ENCODE results near the gene R3HDM1. TPM values are rescaled to one million over a fixed set of nuclear protein-coding genes. Genes with fewer than 3 reads are reported as not detected.
"Not testable (repeated sequence)": the region's sequence is repeated elsewhere in the genome, so short reads cannot be mapped to it uniquely, and the experiment has no call there.

R3HDM1 gene
- total RNA-seq, 1 donor from 2014 or later: 18.2 TPM

DNA sequence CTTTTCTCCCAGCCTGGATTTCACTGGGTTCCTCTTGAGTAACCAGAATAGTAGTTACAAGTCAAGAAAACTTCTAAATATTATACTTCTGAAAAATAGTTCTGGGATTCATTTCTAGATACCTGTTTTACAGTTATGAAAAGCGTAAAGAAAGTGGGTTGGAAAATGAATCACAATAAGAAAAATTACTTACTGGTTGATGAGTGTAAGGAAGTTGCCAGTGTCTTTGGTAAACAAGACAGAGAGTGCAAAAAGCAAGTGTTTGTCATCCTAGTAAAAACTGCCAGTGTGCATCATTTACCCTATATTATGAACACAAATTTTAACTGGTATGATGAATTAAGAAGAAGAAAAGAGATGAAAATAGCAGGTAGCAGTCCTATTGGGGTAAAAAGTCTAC, 88.9 kb downstream of the R3HDM1 start:
- TF ChIP-seq, protein P1, sequence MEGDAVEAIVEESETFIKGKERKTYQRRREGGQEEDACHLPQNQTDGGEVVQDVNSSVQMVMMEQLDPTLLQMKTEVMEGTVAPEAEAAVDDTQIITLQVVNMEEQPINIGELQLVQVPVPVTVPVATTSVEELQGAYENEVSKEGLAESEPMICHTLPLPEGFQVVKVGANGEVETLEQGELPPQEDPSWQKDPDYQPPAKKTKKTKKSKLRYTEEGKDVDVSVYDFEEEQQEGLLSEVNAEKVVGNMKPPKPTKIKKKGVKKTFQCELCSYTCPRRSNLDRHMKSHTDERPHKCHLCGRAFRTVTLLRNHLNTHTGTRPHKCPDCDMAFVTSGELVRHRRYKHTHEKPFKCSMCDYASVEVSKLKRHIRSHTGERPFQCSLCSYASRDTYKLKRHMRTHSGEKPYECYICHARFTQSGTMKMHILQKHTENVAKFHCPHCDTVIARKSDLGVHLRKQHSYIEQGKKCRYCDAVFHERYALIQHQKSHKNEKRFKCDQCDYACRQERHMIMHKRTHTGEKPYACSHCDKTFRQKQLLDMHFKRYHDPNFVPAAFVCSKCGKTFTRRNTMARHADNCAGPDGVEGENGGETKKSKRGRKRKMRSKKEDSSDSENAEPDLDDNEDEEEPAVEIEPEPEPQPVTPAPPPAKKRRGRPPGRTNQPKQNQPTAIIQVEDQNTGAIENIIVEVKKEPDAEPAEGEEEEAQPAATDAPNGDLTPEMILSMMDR (IDR thresholded peaks at IDR 0.05): no peak
- TF ChIP-seq POLR2AphosphoS5 (IDR thresholded peaks at IDR 0.05; ENCODE audit: insufficient read depth in 1 of 2, low read depth in 1 of 2): no peak
- TF ChIP-seq POLR2A (IDR thresholded peaks at IDR 0.05): no peak
- Histone ChIP-seq H3K27ac (no peak overlapping the region), H3K4me3 (no peak overlapping the region), H3K9me3 (no peaks in the 10 kb centered on the region), H3K27me3 (no peaks in the 10 kb centered on the region), H3K36me3 (no peaks in the 10 kb centered on the region), H3K4me1 (no peaks in the 10 kb centered on the region)
- intact Hi-C loops (cut with DNase I): no loop called here
- DNase-seq (ENCODE audit: extremely low spot score in 2 of 2): no peak

DNA sequence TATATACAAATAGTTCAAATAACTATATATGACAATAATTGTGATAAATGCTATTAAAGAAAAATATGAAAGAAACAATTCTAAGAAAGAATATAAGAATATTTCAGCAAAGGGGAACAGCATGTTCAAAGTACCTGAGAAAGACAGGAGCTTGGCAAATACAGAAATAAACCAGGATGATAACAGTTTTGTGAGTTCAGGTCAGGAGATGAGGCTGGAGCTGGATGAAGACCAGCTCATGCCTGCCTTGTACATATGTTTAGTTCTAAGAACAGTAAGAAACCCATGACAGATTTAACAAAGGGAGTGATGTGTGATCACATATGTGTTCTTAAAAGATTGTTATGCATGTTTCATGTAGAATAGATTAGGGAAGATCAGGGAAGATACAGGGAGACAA, 98.2 kb downstream of the R3HDM1 start:
- intact Hi-C loops (cut with DNase I): no loop called here
- Histone ChIP-seq H3K4me1 (no peaks in the 10 kb centered on the region), H3K27ac (no peak overlapping the region), H3K9me3 (no peaks in the 10 kb centered on the region), H3K4me3 (no peak overlapping the region), H3K27me3 (no peaks in the 10 kb centered on the region), H3K36me3 (peaks cover 0 to 5% of the 10 kb centered on the region in 2 donors)
- DNase-seq (ENCODE audit: extremely low spot score in 2 of 2): no peak
- TF ChIP-seq POLR2A (IDR thresholded peaks at IDR 0.05): no peak
- TF ChIP-seq, protein P1 (IDR thresholded peaks at IDR 0.05): no peak
- TF ChIP-seq POLR2AphosphoS5 (IDR thresholded peaks at IDR 0.05; ENCODE audit: insufficient read depth in 1 of 2, low read depth in 1 of 2): no peak

DNA sequence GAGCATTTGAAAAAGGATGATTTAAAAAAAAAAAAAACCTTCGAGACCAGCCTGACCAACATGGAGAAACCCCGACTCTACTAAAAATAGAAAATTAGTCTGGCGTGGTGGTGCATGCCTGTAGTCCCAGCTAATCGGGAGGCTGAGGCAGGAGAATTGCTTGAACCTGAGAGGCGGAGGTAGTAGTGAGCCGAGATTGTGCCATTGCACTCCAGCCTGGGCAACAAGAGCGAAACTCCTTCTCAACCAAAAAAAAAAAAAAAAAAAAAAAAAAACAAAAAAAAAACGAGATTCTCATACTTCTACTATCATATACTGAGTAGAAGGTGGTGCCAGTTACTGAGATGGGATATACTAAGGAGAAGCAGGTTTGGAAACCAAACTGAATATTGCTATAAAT, 98.8 kb downstream of the R3HDM1 start:
- H3K27ac ChIP-seq; H3K27me3 ChIP-seq; DNase-seq (ENCODE audit: extremely low spot score in 2 of 2); intact Hi-C loops (cut with DNase I); H3K9me3 ChIP-seq; H3K36me3 ChIP-seq; H3K4me1 ChIP-seq; H3K4me3 ChIP-seq: not testable (repeated sequence)

DNA sequence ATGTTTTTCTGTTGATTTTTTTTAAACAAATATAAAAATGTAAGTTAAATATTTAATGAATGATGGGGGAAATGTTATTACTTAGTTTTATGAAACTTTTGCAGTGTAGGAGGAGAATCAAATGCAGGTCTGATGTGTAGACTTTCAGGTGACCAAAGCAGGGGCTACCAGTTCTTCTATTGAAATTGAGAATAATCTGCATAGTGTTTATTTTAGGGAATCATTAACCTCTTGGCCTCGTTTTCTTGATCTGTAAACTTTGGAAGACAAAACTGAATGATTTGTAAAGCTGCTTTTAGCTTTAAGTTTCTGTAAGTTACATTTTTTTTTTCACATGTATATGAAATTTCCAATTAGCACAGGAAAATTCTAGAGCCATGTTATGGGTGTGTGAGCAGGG, 99.2 kb downstream of the R3HDM1 start:
- no peaks in the 10 kb centered on the region for H3K4me1 ChIP-seq
- intact Hi-C loops (cut with DNase I): no loop called here

DNA sequence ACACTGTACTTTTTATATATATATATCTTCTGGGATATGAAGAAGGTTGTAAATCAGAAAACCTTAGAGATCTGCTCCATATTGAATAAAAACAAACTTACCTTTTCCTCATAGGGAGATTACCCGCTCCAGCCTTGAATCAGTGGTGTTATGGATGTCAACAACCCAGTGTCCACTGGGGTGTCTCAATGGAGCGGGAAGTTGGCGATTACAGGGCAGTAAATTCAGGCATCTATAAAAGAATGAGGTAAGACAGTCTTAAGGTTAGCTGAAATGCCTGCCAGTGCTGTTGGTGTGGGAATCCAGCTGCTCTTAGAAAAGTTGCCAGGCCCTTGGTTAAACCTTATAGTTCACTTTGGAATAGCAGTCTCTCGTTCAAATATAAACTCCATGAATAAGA, 102.3 kb downstream of the R3HDM1 start:
- H3K27ac ChIP-seq: no peak overlapping the region
- H3K36me3 ChIP-seq: peaks cover 0 to 13% of the 10 kb centered on the region in 2 donors
- H3K9me3 ChIP-seq: no peaks in the 10 kb centered on the region
- DNase-seq (ENCODE audit: extremely low spot score in 2 of 2): no peak
- no peaks in the 10 kb centered on the region for H3K27me3 ChIP-seq
- TF ChIP-seq, protein P1 (IDR thresholded peaks at IDR 0.05): no peak
- no peak for TF ChIP-seq POLR2A (IDR thresholded peaks at IDR 0.05)
- TF ChIP-seq POLR2AphosphoS5 (IDR thresholded peaks at IDR 0.05; ENCODE audit: insufficient read depth in 1 of 2, low read depth in 1 of 2): no peak
- H3K4me1 ChIP-seq: no peaks in the 10 kb centered on the region
- no peak overlapping the region for H3K4me3 ChIP-seq
- intact Hi-C loops (cut with DNase I): no loop called here

More for the DNA sequence above, 99.2 kb downstream of the R3HDM1 start:
- no peaks in the 10 kb centered on the region for H3K9me3 ChIP-seq
- no peak overlapping the region for H3K4me3 ChIP-seq
- no peaks in the 10 kb centered on the region for H3K27me3 ChIP-seq
- no peak for DNase-seq (ENCODE audit: extremely low spot score in 2 of 2)
- H3K36me3 ChIP-seq: peaks cover 0 to 5% of the 10 kb centered on the region in 2 donors
- H3K27ac ChIP-seq: no peak overlapping the region
- TF ChIP-seq POLR2A (IDR thresholded peaks at IDR 0.05) (no peak), POLR2AphosphoS5 (IDR thresholded peaks at IDR 0.05; ENCODE audit: insufficient read depth in 1 of 2, low read depth in 1 of 2) (no peak)
- TF ChIP-seq, protein P1 (IDR thresholded peaks at IDR 0.05): no peak

Measured in vagina (tissue), 2 donors.